ENCODE measurements around the gene BOD1.
A peak's percentile ranks its signal among the peaks of the same experiment; 100 is the strongest.

Gene BOD1

DNA sequence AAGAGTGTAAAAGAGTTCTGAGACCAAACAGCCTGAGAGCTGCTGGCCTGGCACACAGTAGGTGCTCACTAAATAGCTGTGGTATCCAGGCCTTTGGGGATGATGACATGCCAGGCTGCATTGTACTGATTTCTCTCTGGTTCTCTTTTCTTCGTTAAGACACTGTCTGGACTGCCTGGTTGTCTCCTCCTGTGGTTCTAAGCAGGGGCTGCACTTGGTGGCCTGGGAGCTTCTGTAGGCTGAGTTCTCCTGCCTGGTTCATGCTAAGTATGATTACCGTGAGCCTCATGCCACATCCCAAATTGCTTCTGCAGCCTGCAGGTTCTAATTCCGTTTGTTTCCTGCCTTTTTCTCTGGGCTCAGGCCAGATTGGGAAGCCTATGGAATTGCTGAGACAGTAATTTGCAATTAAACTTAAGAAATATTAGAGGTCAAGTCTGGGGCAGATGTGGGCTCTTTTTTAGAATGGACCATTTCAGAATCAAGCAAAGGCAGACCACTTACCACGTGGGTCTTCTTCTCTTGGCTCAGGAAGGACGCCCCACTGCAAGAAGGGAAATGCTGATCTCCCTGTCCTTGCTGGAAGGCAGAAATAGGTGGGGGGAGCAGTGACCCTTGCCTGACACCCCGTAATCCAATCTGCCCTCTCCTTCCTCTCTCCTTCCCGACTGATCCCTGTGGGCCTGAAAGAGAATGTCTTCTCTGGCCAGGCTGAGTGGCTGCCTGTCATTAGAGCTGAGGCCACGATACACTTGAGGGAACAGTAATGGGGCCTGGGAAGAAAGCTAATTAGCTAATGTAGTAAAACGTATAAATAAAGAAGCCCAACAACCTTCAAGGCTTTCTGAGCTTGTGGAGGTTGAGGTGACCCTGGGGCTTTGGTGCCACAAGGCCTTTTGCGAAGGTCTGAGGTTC is 21.9 kb upstream of the BOD1 start:
- DNase-seq = peak in 1 of 3 experiments; percentile 7

DNA sequence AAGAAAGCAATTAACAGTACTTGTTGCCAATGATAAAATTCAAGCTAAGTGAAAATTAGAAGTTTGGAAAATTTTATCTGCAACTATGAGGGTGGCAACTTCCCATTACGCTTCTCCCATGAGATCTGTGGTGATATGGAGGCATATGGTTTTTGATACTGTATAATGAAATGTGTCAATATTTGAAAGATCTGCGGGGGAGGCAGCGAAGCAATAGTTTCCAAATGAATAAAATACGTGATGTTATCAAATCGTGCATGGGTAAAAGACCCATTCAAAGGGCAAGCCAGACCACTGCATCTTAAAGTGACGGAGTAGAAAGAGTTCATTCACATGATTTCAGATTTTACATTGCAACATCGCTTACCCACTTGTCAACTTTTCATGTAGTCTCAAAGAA is 20.9 kb upstream of the BOD1 start:
- DNase-seq = no peak

DNA sequence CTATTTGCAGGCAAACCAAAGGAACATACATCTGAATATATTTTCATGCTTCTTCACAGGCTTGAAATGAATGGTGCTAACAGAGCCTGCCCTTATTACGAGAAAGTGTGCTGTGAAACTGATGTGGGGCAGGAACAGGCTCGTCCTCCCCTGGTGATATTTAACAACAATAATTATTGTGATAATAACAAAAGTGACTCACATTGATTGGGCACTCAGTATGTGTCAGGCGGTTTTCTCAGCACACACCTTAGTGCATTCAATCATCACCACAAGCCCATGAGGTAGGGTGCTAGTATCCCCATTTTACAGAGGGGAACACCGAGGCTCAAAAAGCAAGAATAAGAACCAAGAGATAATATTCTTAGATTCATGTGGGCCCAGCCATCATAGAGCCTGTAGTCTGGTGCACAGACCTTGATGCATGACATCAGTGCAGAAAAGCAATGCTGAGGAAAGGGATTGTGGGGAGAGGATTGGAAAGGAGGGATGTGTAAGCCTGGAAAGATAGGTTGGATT is 18.1 kb upstream of the BOD1 start:
- DNase-seq = no peak

GRCh38 chr5:173633304-173633703 is 16.9 kb upstream of the BOD1 start:
- DNase-seq = no peak

DNA sequence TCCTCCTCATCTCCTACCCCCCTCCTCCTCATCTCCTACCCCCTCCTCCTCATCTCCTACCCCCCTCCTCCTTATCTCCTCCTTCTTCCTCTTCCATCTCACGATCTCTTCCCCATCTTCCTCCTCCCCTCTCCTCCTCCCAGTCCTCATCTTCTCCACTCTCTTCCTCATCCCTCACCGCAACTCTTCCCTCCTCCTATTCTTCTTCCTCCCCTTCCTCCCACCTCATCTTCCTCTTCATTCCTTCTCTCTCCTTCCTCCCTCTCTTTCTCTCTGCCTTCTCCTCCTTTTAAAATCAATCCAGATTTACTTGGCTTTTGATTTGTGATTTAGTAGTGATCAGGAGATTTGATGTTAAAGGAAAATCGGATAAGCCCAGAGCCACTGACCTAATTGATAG is 15.0 kb upstream of the BOD1 start:
- DNase-seq = no peak

GRCh38 chr5:173630724-173631365 is 14.4 kb upstream of the BOD1 start:
- DNase-seq = no peak

DNA sequence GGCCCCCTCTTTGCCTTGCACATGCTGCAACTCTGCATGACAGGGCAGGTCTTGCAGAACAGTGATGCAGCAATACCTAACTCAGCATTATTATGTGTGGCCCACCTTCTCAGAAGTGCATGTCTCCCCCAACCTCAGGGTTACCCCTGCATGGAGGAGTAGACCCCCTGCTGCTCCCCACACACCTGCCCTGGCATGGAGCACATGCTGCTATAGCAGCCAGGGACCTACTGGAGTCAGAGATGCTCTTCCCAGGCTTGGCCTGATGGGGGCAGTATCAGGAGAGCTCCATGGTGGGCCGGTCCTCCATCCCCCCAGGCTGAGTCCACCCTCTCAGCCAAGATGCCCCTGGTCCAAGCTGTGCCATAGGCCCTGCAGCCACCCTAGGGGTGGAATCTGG is 13.2 kb upstream of the BOD1 start:
- no peak for DNase-seq

- DNase-seq = no peak
These were observed 12.1 kb upstream of the BOD1 start for GRCh38 chr5:173628501-173628900.

- DNase-seq = no peak
These were observed 11.5 kb upstream of the BOD1 start for GRCh38 chr5:173627860-173628392.

GRCh38 chr5:173627271-173627670 is 10.8 kb upstream of the BOD1 start:
- DNase-seq = no peak

GRCh38 chr5:173626505-173626820 is 10.0 kb upstream of the BOD1 start:
- DNase-seq = no peak

DNA sequence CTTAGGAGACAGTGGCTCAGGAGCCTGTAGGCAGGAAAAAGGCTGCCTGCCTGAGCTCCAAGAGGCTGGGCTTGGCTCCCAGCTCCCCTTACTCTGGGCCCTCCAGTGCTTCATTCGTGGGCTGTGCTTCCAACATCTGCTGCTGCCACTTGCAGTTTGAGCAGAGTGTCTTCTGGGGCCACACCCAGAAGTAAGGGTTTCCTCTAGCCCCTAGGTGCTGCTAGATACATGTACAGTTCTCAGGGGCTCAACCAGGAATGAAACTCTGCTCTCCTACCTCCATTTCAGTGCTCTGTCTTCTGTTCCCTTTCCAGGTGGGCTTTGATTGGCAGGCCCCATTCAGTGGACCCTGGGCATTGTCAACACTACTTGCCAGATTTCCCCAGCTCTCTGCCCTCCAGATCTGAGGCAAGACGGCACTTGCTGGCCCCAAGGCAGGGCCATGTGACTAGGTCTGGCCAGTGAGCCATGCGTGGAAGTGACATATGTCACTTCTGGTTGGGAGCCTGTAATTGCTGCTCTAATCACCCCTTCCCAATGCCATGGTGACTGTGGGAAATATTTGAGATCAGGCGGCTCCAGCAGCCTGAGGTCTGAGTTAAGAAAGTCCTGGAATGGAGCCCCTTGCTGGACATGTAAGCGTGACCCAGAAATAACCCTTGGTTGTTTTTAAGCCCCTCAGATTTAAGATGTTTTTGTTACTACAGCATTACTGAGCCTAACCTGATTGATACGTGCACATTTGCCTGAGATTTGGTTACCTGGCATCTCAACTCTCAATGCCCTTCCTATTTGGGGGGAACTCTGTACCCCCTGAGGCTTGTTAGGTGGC is 9.4 kb upstream of the BOD1 start:
- no peak for DNase-seq

GRCh38 chr5:173625261-173625660 is 8.8 kb upstream of the BOD1 start:
- no peak for DNase-seq

GRCh38 chr5:173624282-173624681 is 7.8 kb upstream of the BOD1 start:
- no peak for DNase-seq

- DNase-seq = no peak
These were observed 7.3 kb upstream of the BOD1 start for GRCh38 chr5:173623789-173624188.

DNA sequence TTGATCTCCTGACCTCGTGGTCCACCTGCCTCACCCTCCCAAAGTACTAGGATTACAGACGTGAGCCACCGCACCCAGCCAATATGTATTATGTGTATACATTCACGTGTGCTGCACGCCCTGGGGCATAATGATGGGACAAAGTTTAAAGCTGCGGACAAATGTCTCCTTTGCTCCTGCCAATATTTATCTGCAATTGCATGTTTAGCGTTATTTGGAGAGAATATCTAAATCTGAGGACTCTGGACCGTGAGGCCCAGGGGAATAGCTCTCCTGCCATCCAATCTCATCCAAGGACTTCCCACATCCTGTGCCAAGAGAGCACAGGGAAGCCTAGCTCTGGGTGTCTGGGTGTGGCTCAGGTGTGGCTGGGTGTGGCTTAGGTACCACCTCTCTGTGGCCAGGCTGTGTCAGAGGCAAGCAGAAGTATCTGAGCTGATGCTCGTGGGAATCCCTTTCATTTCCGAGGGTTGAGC is 6.9 kb upstream of the BOD1 start:
- DNase-seq = no peak

DNA sequence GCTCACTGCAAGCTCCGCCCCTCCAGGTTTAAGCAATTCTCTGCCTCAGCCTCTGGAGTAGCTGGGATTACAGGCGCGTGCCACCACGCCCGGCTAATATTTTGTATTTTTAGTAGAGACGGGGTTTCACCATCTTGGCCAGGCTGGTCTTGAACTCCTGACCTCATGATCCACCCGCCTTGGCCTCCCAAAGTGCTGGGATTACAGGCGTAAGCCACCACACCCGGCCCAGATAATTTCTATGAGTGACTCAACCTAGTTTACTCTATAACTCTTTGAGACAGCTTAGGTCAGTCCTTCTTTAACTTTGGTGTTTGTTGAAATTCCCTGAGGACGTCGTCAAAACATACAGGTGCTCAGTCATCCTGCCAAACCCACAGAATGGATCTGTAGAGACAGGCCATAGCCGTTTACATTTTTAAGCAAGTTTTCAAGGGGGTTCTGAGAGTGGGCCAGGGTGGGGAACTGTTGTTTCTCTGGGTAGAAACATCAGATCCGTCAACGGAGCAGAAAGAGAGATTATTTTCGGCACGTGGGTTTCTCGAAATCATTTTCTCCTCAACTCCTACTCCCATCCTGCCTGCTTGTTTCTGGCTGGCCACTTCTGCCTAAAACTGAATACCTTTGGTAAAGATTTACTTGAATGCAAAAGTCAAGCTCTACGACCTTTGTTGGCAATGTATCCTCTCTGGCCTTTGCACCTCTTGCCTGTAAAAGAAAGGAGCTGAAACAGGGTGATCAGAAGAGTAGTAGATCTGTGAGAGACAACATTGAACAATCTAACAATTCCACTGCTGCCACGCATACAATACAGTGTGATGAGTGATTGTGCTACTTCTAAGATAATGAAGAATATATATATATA is 6.0 kb upstream of the BOD1 start:
- no peak for DNase-seq

- DNase-seq = no peak
These were observed 4.3 kb upstream of the BOD1 start for GRCh38 chr5:173620784-173621183.

GRCh38 chr5:173618927-173619519 is 2.6 kb upstream of the BOD1 start:
- peak; percentile 23 to 71 (median 49) for DNase-seq

GRCh38 chr5:173615884-173616576 is 420 bp downstream of the BOD1 start:
- peak; percentile 44 to 81 (median 78) for DNase-seq

GRCh38 chr5:173614591-173614990 is 1.9 kb downstream of the BOD1 start:
- no peak for DNase-seq

Measured in NCI-H1417 (cell line).